ENCODE measurements around the gene IFT20.

The IFT20 gene

DNA sequence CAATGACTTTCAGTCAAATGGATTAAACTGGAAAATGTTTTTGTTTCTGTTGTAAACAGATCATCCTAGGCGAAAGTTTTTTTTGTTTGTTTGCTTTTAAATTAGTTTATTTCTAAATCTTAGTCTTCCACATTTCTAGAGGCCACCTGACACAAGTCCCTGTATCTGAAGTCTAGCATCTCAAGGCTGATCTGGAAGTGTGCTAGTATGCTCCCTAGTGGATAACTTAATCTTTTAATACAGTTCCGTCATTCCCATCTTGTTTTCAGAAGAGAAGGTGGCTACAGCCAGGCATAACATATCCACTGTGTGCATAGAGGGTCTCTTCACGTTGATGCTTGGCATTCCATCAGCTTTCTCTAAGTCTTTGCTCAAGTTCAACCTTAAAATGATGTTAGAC, 7.6 kb downstream of the IFT20 start:
- no peak overlapping the region for H3K4me3 ChIP-seq (ENCODE audit: low read depth, low read length)
- DNase-seq (ENCODE audit: low read depth): peak; percentile 74
- TF ChIP-seq CTCF (conservative IDR thresholded peaks at IDR 0.05; ENCODE audit: low read depth, low read length): peak; percentile 51

- no peak overlapping the region for H3K4me3 ChIP-seq (ENCODE audit: low read depth, low read length)
- DNase-seq (ENCODE audit: low read depth): peak; percentile 21
- no peak for TF ChIP-seq CTCF (conservative IDR thresholded peaks at IDR 0.05; ENCODE audit: low read depth, low read length)
Observed at GRCh38 chr17:28327031-28327607, 8.2 kb downstream of the IFT20 start.

GRCh38 chr17:28326114-28326513, 9.2 kb downstream of the IFT20 start:
- DNase-seq (ENCODE audit: low read depth): no peak
- no peak overlapping the region for H3K4me3 ChIP-seq (ENCODE audit: low read depth, low read length)
- TF ChIP-seq CTCF (conservative IDR thresholded peaks at IDR 0.05; ENCODE audit: low read depth, low read length): no peak

DNA sequence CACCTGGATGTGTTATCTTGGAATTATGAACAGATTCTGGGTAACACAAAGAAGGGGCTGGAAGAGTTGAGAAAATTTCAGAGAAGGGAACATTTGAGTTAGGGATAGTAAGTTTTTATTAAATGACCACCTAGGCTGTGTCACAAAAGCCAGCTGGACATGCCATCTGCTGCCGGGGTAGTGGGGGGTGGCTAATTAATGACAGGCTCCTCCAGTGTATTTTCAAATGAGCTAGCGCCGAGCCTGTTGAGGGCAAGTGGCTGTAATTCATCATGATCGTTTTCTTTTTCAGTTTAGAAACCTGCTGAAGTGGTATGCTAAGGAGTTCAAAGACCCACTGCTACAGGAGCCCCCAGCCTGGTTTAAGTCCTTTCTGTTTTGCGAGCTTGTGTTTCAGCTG, 10.1 kb downstream of the IFT20 start:
- no peak for TF ChIP-seq CTCF (conservative IDR thresholded peaks at IDR 0.05; ENCODE audit: low read depth, low read length)
- H3K4me3 ChIP-seq (ENCODE audit: low read depth, low read length): no peak overlapping the region
- no peak for DNase-seq (ENCODE audit: low read depth)

GRCh38 chr17:28324781-28325180, 10.5 kb downstream of the IFT20 start:
- H3K4me3 ChIP-seq (ENCODE audit: low read depth, low read length): no peak overlapping the region
- no peak for TF ChIP-seq CTCF (conservative IDR thresholded peaks at IDR 0.05; ENCODE audit: low read depth, low read length)
- DNase-seq (ENCODE audit: low read depth): no peak

- no peak overlapping the region for H3K4me3 ChIP-seq (ENCODE audit: low read depth, low read length)
- TF ChIP-seq CTCF (conservative IDR thresholded peaks at IDR 0.05; ENCODE audit: low read depth, low read length): no peak
- DNase-seq (ENCODE audit: low read depth): no peak
Observed at GRCh38 chr17:28324267-28324745, 11.0 kb downstream of the IFT20 start.
